Dedifferentiated amniotic fluid mesenchymal stem cell (primary cell): ENCODE data around the gene TRIM44.
"Not testable (repeated sequence)": the region's sequence is repeated elsewhere in the genome, so short reads cannot be mapped to it uniquely, and the experiment has no call there.

Experiments used
- DNase-seq: peaks from one replicate; pipeline ENCODE4 v3.0.0-alpha.2; 2016; ENCODE audit errors: extremely low spot score

The TRIM44 gene

DNA sequence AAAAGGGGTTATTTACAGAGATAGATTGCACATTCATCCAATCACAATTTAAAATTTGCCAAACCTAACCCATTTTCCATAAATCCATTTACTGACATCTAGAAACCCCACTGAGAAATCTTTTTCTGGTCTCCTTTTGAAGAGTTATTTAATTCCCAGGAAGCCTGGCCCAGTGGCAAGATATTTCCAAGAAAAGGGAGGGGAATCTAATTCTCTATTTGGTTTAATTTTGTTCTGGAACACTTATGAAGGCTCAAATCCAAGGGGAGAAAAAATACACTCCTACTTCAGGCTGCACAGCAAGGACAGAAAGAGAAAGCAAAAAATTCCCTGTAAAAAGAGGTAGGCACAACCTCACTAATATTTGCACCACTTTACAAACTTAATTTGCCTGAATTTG, 193.1 kb downstream of the TRIM44 start:
- no peak for DNase-seq

DNA sequence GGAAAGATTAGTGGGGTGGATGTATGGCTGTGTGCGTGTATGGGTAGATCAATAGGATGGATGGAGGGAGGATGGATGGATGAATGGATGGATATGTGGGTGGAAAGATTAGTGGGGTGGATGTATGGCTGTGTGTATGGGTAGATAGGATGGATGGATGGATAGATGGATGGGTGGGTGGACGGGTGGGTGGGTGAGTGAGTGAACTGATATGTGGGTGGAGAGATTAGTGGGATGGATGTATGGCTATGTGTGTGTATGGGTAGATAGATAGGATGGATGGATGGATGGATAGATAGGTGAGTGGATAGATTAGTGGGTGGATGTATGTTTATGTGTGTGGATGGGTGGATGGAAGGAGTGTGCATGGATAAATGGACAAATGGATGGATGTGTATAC, 193.7 kb downstream of the TRIM44 start:
- DNase-seq = no peak

DNA sequence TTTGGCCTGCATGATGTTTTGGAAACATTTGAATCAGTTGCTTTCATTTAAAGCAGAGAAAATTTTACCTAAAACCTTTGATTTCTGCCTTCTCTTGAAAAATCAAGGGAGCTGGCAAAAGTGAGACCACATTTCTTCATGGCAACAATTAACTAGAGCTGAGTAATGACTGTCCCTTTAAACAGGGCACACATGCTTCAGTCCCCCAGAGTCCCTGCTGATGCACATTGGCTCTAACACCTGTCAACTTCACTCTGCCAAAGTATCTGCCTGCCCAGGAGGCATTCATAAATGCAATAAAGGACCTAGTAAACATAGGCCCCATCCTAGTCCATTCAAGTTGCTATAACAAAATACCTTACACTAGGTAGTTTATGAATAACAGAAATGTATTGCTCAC, 194.2 kb downstream of the TRIM44 start:
- DNase-seq = no peak

DNA sequence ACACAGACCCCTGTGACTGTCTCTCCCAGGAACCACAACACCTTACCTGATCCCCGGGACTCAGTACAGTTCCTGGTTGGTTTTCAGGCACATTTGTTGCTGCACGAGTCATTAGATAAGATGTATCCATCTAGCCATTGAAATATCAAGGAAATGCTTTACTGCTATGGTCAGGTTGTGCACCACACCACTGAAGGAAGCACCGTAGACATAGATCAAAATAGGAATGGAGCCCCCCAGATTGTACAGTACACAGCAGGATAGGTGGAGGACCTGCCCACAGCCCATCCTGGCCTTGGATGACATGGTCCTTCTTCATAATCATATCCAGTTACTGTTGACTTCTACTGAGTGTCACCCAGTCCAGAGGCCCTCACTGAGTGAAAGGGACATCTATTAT, 195.3 kb downstream of the TRIM44 start:
- no peak for DNase-seq

DNA sequence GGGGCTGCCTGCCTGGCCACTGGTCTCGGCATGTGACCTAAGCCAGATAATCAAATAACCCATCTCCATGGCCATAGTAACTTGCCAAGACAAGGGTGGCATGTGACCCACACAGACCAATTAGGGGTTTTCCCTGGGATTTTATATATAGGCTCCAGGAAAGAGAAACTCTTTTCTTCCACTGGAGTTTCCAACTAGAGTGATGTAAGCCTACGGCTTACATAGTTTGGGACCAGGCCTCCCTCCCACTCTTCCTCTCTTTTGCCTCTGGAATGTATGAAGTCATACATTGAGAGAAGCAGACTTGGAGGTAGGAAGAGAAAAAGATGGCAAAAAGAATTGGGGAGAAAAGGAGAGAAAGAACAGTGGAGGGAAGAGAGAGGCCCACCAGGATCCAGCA, 196.7 kb downstream of the TRIM44 start:
- no peak for DNase-seq

DNA sequence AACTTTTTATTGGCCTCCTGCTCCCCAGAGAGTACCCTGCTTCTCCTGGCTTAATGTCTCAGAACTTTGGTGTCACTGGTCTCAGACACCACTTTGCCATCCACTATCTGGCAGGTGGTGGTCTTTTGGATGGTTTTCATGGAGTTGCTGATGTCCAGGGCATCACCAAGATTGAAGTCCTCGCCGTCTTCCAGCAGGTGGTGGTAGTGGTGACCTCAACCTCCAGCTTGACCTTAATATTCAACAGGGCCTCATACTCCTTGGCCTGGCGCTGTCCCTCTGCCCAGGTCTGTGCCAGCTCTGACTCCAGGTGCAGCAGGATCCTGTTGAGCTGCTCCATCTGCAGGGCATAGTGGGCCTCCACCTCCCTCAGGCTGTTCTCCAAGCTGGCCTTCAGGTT, 197.6 kb downstream of the TRIM44 start:
- not testable (repeated sequence) for DNase-seq

DNA sequence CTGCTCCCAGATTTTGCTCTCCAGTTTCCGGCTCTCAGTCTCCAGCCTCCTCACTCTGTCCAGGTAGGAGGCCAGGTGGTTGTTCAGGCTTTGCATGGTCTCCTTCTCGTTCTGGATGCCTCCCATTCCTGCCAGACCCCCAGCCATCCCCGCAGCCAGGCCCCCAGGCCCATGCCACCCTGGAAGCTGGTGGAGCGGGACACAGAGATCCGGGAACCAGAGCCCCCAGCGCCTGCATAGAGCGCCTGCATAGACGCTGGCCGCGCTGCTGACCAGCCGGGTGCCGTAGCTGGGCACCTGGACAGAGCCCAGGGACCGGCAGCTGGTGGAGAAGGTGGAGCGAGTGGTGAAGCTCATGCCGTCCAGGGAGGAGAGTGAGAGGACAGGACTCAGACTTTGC, 198.6 kb downstream of the TRIM44 start:
- no peak for DNase-seq

DNA sequence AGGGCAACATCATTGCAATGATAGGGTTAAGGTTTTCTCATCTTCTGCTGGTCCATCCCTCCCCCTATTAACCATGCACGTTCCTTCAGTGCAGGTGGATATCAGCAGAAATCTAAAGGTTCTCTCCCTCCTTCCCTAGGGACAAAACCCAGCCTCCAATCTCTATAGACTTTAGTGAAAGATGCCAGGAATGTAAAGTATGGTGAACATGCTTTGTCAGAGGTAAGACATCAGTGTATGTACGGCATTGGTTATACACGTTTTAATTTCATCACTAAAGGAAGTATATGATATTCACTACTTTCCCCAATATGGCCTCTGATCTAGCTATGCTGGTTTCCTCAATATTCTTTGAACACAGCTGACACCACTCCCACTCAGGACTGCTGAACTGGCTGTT, 200.1 kb downstream of the TRIM44 start:
- DNase-seq = no peak

DNA sequence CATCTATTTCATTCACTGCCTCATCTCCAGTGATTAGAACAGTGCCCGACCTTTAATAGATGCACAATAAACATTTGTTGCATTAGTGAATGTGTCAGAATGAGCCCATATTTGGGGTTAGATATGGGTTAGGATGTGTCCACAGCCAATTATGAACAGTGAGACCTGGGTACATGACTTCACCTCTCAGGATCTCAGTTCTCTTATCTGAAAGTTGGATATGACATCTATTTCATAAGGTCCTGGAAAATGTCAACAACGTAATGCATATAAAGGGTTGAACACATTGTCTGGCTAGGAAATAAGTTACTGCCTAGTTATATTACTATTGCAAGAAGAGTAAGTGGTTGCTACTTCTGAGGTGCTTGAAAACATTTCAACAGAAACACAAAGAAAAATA, 201.6 kb downstream of the TRIM44 start:
- no peak for DNase-seq

DNA sequence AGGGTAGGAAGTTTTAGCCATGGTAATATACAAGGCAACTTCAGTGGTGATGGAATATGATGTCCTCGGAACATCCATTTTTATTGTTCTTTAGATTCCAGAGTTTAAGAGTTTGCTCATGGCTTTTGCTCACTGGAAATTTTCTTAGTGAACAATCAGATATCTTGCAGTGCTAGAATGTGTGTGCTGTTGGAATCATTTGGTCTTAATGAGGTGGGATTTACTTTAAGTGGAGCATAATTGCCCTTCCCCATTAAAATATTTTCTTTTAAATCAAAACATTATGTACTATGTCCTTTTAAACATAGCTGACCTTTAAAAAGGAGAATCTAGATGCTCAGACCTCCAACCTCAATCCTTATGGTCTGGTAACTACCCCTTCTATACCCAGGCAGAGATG, 204.0 kb downstream of the TRIM44 start:
- no peak for DNase-seq
